Suppressor macrophage (primary cell): ENCODE results near the gene KCNQ5.
"Not testable (repeated sequence)": the region's sequence is repeated elsewhere in the genome, so short reads cannot be mapped to it uniquely, and the experiment has no call there.

Experiments
- DNase-seq, 4 experiments: peaks; one replicate each; pipeline ENCODE4 v3.0.0-alpha.2; 2020 to 2022

Gene KCNQ5

DNA sequence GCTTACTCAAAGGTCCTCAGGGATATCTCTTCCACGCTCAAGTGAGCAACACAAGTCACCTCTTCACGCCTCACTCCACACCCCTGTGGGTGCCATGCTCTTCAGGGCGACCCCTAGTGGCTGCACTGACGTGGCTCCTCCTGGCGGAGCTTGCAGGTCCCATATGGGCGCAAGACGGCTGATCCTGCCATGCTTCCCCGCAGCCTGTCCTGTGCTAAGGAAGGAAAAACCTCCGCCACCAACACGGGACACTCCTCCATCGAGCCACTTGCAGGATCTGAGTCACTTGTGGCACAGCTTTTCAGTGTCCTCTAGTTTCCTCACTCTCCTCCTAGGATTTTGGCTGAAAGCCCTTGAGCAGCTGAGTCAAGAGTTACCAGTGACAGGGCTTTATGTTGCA, 512.7 kb downstream of the KCNQ5 start:
- DNase-seq: peak in 2 of 4 experiments; percentile 2 to 16

GRCh38 chr6:73139681-73140383, 518.0 kb downstream of the KCNQ5 start:
- no peak for DNase-seq

DNA sequence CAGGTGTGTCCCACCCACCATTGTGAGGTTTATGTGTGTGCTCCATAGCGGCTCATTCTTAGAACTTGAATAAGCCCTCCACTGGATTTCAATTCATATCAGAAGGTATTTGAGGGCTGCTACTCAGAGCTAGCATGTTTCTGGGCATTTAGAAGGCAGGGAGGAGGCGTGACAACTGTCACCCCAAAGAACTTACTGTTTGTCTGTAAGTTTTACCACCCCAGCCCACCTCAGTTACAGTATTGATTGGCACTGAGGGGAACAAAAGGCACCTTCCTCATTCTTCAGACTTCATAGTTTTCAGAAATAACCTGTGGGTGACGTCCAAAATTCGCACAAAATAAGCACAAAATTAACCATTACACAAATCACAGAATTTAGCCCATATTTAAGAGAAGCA, 521.7 kb downstream of the KCNQ5 start:
- DNase-seq: no peak

- no peak for DNase-seq
Measured at GRCh38 chr6:73144516-73144915, 522.7 kb downstream of the KCNQ5 start.

DNA sequence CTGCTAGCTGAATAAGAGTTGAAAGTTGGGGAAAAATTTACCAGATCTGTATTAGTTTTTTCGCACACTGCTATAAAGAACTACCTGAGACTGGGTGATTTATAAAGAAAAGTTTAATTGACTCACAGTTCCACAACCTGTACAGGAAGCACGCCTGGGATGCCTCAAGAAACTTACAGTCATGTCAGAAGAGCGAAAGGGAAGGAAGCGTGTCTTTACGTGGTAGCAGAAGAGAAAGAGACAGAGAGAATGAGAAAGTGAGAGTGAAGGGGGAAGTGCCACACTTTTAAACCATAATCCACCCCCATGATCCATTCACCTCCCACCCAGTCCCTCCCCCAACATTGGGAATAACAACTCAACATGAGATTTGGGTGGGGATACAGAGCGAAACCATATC, 523.8 kb downstream of the KCNQ5 start:
- DNase-seq: no peak

- DNase-seq: no peak
Measured at GRCh38 chr6:73151732-73152131, 529.9 kb downstream of the KCNQ5 start.

DNA sequence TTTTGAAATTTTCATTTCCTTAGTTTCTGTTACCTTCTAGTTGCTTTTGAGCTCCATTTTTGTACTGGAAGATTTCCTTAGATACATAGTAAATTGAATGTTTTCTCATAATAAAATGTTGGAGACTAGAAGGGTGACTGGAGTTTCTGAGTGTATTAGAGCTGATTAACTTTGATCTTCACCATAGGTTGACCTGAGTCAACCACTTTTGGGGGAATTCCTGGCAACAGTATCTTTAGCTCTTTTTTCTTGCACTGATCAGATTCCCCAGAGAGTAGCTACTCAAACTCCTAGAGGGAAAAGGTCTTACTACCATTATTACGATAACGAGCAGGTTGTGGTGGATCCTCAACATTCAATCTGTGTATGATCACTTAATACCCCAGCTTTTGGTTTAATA, 530.7 kb downstream of the KCNQ5 start:
- DNase-seq: no peak

GRCh38 chr6:73152966-73153757, 531.3 kb downstream of the KCNQ5 start:
- DNase-seq: no peak

DNA sequence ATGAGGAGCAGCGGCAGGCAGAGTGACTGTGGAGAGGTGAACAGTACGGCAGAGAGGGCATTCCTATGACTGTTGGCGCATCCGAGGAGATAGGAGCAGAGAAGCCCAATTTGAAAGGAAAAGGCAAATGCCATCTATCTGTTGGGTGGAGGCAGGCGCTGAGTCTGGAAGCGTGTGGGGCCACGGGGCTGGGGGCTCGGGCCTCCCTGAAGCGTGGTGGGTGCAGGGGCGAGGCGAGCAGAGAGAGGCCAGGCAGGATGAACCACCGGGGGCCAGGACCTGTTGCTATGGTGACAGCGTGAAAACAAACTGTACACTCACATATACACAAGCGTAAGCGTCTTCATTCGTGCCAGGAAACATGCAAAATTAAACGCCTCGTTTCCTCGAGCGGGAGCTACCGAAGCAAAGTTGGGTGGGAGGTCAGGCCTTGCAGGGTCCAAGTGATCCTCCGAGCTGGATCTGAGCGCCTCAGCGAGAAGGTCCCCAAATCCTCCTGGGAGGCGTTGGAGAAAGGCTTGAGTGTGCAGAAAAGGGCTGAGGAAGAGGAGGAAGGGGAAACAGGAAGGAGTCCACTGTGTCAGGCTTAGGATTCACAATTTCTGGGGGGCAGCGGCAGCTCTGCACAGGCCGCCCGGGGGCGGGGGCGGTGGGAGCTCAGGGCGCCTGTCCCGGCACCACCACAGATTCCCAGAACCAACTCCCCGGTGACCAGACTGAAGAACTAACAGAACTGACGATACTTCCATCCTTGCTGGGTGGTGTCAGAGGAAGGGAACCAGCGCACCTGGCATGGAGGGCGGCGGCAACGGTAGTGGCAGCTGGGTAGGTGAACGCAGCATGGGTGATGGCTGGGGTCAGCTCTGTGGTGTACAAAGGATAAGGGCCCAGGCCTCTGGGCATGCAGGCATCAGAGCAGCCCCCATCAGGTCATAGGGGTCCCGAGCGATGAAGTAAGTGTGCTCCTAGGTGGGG, 535.2 kb downstream of the KCNQ5 start:
- DNase-seq: no peak

GRCh38 chr6:73157870-73158269, 536.0 kb downstream of the KCNQ5 start:
- DNase-seq: no peak

DNA sequence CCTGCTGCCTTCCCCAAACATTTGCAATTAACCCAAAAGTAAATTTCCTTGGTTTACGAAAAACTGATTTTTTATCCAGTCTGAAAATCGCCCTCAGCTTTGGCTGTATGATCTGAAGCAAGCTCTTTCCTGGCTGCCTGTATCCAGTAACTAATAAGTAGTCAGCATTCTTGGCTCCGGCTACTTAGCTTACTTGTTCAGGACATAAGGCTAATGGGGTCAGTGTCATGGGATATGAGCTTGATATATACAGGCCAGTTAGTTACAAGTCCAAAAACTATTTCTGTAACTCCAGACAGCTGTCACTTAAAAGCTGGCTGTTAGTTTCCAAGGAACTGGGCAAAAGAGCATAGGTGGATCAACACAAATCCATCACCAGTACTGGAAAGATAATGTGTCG, 547.2 kb downstream of the KCNQ5 start:
- no peak for DNase-seq

DNA sequence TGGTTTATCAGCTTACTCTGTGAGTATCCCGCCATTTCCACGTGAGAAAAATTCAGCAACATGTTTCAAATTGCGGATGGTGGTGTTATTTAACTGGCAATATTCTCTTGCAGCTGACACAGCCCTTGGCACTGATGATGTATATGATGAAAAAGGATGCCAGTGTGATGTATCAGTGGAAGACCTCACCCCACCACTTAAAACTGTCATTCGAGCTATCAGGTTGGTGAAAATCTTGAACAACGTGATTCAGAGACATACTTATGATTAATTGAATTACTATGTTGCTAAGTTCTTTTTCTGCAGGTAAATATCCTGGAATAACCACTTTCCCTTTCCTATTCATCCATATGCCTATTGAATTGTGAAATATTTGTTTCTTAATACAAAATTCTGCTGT, 547.8 kb downstream of the KCNQ5 start:
- DNase-seq: no peak

DNA sequence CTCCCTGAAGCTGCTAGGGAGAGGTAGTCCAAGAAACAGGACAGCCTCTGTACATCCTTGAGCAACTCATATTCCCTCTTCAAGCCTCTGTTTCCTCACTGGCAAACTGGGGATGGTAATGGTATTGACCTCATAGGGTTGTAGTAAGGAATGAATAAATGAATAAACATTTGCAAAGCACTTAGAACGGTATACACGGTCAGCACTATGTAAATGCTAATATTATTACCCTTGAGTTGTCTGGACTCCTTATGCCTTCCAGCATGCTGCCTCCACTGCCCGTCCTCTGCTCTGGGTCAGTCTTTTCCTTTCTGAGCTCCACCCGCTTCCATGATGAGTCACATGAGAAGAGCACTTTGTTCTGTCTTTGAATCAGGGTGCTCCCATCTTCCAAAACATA, 552.8 kb downstream of the KCNQ5 start:
- DNase-seq: no peak

GRCh38 chr6:73176057-73176456, 554.2 kb downstream of the KCNQ5 start:
- no peak for DNase-seq

GRCh38 chr6:73177221-73177944, 555.5 kb downstream of the KCNQ5 start:
- no peak for DNase-seq

- DNase-seq: no peak
Measured at GRCh38 chr6:73180076-73180738, 558.3 kb downstream of the KCNQ5 start.

DNA sequence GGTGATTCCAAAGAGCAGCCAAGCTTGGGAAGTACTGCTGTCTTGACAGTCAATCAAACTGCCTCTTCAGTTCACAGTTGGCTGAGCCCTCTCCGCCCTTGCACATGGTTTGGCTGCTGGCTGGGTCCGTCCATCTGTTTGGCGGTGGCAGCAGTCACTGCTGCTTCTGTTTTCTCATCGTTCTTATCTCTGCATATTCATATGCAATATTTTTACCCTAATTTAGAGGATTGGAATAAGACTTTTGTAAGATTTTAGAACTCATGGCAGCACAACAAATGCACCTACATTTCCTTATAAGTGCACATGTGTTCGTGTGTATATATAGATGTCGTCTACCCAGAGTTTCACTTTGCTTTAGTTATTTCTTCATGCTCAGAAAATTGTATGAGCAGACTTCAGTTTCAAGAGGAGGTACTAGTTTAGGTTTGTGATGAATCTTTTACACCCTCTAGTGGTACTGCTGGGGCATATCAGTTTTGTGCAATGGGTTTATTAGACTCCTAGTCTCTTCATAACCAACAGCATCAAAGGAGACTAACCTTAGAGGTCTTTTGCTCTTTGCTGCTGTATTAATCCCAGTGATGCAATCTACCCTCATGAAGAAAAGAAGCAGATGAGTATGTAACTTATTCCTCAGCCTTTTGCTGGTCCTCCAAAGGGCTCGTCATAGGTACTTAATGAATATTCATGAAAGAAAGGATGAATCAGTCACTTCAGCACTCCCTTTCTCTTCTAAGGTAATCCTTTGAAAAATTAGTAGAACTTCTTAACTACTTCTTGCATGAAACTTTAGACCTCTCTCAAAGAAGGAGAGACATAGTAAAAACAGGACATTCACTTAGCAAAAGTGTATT, 559.1 kb downstream of the KCNQ5 start:
- DNase-seq: peak; percentile 27 to 74 (median 50)

GRCh38 chr6:73182021-73182607, 560.2 kb downstream of the KCNQ5 start:
- DNase-seq: no peak

- not testable (repeated sequence) for DNase-seq
Measured at GRCh38 chr6:73193302-73193701, 571.4 kb downstream of the KCNQ5 start.

DNA sequence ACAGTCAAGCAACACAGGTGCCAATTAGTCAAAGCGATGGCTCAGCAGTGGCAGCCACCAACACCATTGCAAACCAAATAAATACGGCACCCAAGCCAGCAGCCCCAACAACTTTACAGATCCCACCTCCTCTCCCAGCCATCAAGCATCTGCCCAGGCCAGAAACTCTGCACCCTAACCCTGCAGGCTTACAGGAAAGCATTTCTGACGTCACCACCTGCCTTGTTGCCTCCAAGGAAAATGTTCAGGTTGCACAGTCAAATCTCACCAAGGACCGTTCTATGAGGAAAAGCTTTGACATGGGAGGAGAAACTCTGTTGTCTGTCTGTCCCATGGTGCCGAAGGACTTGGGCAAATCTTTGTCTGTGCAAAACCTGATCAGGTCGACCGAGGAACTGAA, 572.9 kb downstream of the KCNQ5 start:
- no peak for DNase-seq
